Motor neuron (in vitro differentiated cells): ENCODE measurements around the gene PRKAR2A. TPM values are rescaled to one million over a fixed set of nuclear protein-coding genes. Genes with fewer than 3 reads are reported as not detected.
"Not testable (repeated sequence)": the region's sequence is repeated elsewhere in the genome, so short reads cannot be mapped to it uniquely, and the experiment has no call there.

Experiments
- ATAC-seq, 8 experiments: fragments of 200-7000 bp; cut with Tn5 transposase; replicated peaks in 6 of 8; 2 replicates each; pipeline ENCODE4 v1.8.0; 2021; ENCODE audit warnings: mild to moderate bottlenecking in 8 of 8, moderate library complexity in 8 of 8
- H3K27ac ChIP-seq, 2 donors: fragments of 250-450 bp; sonication (Bioruptor Pico); 2 replicates each; pipeline ENCODE4 v1.9.0; 2021; ENCODE audit warnings: antibody characterized with exemption in 2 of 2, mild to moderate bottlenecking in 2 of 2, moderate library complexity in 1 of 2
- H3K4me1 ChIP-seq, 2 donors: fragments of 250-450 bp; sonication (Bioruptor Pico); replicated peaks in 1 of 2; 2 replicates each; pipeline ENCODE4 v1.6.1; 2021; ENCODE audit warnings: antibody characterized with exemption in 2 of 2, mild to moderate bottlenecking in 2 of 2, moderate library complexity in 1 of 2
- H3K4me3 ChIP-seq, 5 donors: fragments of 250-450 bp; sonication (Bioruptor Pico); 2 replicates each; pipeline ENCODE4 v1.9.0; 2021; ENCODE audit warnings: antibody characterized with exemption in 5 of 5, mild to moderate bottlenecking in 5 of 5, moderate library complexity in 4 of 5
- WGBS, 10 experiments: fragments of 450-650 bp; shearing (Covaris generic); methylation state at CpG; one replicate each; pipeline ENCODE4 v1.0.0; 2022; 5-methylcytosine and 5-hydroxymethylcytosine counted together
- in situ Hi-C, 9 experiments: fragments of 400-800 bp; cut with MboI; loops; one replicate each; pipeline ENCODE4 v1.15.0; 2021; ENCODE audit warnings: low sequenced_read_pairs in 9 of 9, low pct_unique_long_range_greater_than_20kb in 2 of 9; ENCODE audit not compliant: unreplicated experiment in 9 of 9
- total RNA-seq, 8 experiments: library from RNA; unstranded; fragments of 300-600 nt; gene quantifications; 2 replicates each; pipeline versions ENCODE4 v1.2.3 to v1.2.4, GENCODE V29; 2022

PRKAR2A gene
- total RNA-seq, 8 experiments from 2014 or later: 20.2 to 51.9 (median 41.5) TPM

DNA sequence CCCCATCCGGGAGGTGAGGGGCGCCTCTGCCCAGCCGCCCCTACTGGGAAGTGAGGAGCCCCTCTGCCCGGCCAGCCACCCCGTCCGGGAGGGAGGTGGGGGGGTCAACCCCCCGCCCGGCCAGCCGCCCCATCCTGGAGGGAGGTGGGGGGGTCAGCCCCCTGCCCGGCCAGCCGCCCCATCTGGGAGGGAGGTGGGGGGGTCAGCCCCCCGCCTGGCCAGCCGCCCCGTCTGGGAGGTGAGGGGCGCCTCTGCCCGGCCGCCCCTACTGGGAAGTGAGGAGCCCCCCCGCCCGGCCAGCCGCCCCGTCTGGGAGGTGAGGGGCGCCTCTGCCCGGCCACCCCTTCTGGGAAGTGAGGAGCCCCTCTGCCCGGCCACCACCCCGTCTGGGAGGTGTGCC, 113.1 kb downstream of the PRKAR2A start:
- in situ Hi-C loops: not testable (repeated sequence)

DNA sequence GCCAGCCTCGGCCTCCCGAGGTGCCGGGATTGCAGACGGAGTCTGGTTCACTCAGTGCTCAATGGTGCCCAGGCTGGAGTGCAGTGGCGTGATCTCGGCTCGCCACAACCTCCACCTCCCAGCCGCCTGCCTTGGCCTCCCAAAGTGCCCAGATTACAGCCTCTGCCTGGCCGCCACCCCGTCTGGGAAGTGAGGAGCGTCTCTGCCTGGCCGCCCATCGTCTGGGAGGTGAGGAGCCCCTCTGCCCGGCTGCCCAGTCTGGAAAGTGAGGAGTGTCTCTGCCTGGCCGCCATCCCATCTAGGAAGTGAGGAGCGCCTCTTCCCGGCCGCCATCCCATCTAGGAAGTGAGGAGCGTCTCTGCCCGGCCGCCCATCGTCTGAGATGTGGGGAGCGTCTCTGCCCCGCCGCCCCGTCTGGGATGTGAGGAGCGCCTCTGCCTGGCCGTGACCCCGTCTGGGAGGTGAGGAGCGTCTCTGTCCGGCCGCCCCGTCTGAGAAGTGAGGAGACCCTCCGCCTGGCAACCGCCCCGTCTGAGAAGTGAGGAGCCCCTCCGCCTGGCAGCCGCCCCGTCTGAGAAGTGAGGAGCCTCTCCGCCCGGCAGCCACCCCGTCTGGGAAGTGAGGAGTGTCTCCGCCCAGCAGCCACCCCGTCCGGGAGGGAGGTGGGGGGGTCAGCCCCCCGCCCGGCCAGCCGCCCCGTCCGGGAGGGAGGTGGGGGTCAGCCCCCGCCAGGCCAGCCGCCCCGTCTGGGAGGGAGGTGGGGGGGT, 113.7 kb downstream of the PRKAR2A start:
- peaks cover 6 to 12% of the 10 kb centered on the region in 2 donors for H3K4me1 ChIP-seq
- in situ Hi-C loops: not testable (repeated sequence)
- no CpG with 5 or more reads among the region's 53 CpGs for WGBS, 10 experiments

More for the DNA sequence above, 113.1 kb downstream of the PRKAR2A start:
- H3K4me3 ChIP-seq, H3K27ac ChIP-seq, ATAC-seq: not testable (repeated sequence)
- peaks cover 8 to 17% of the 10 kb centered on the region in 2 donors for H3K4me1 ChIP-seq
- WGBS, 10 experiments: no CpG with 5 or more reads among the region's 25 CpGs

GRCh38 chr3:48727511-48727910, 120.2 kb downstream of the PRKAR2A start:
- no peak for ATAC-seq
- WGBS, 10 experiments: 43 to 97% (median 76%) methylated on average over 1 to 6 of the region's 8 CpGs; no CpG with 5 or more reads in 4 of the 10 experiments

More for the DNA sequence above, 113.7 kb downstream of the PRKAR2A start:
- H3K4me3 ChIP-seq, H3K27ac ChIP-seq, ATAC-seq: not testable (repeated sequence)

GRCh38 chr3:48725185-48725855, 122.4 kb downstream of the PRKAR2A start:
- 62 to 100% (median 84%) methylated on average over 2 to 7 of the region's 8 CpGs; no CpG with 5 or more reads in 1 of the 10 experiments for WGBS, 10 experiments
- H3K4me3 ChIP-seq, H3K27ac ChIP-seq, H3K4me1 ChIP-seq, in situ Hi-C loops, ATAC-seq: not testable (repeated sequence)

More at GRCh38 chr3:48727511-48727910, 120.2 kb downstream of the PRKAR2A start:
- Histone ChIP-seq H3K4me3 (no peak overlapping the region), H3K27ac (no peak overlapping the region), H3K4me1 (no peaks in the 10 kb centered on the region)
- in situ Hi-C loops: no loop called here

DNA sequence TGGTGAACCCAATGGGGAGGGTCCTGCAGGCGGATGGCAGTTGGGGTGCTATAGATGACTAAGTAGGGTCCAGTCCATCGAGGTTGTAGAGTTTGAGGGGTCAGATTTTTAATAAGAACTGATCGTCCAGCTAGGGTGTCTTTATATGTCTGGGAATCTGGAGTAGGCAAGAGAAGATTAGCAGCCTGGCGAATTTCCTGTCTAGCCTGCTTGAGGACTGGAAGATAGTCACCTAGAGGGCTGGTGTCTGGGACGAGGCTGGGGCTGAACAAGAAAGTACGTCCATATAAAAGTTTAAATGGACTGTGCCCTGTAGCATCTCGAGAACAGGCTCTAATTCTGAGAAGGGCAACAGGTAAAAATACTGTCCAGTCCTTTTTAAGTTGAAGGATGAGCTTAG, 123.9 kb downstream of the PRKAR2A start:
- Histone ChIP-seq H3K27ac (no peak overlapping the region), H3K4me1 (no peaks in the 10 kb centered on the region), H3K4me3 (no peak overlapping the region)
- 47 to 94% (median 60%) methylated on average over 1 to 5 of the region's 7 CpGs for WGBS, 10 experiments
- no peak for ATAC-seq
- in situ Hi-C loops: no loop called here

DNA sequence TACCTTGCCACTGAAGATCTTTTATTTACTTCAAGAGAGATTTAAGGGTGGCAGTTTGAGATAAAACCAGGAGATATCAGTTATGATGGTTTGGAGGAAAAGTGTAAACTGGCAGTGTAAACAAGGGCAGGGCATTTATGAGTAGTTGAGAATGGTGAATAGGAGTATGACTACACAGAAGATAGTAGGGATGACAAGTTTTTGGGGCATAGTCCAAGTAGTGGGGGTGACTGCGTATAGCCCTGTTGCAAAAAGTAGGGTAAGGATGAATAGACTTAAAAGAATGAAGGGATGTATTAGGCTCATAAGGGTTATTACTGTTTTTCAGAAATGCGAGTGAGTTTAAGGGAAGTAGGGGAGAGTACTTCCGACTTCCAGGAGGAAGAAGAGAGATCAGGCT, 124.4 kb downstream of the PRKAR2A start:
- H3K4me3 ChIP-seq, in situ Hi-C loops, H3K4me1 ChIP-seq, ATAC-seq, H3K27ac ChIP-seq: not testable (repeated sequence)
- WGBS, 10 experiments: 68 to 95% (median 87%) methylated on average over 1 to 3 of the region's 3 CpGs; no CpG with 5 or more reads in 3 of the 10 experiments

- in situ Hi-C loops: no loop called here
- H3K4me1 ChIP-seq: peaks cover 10 to 15% of the 10 kb centered on the region in 2 donors
- WGBS, 10 experiments: 0 to 83% (median 5%) methylated on average over 1 to 9 of the region's 38 CpGs; no CpG with 5 or more reads in 3 of the 10 experiments
- H3K4me3 ChIP-seq: peak within 1 kb of the TSS; percentile 77 to 93 (median 80)
- peak; percentile 97 to 100 (median 99) for ATAC-seq
- peak within 1 kb of the TSS; percentile 92 to 94 for H3K27ac ChIP-seq
These were observed 130.5 kb downstream of the PRKAR2A start, which contains the start of gene IP6K2 for GRCh38 chr3:48716982-48717746. Gene IP6K2 (minus strand): TSS chr3:48717221. CDS start chr3:48695291, 21,930 bp downstream.

DNA sequence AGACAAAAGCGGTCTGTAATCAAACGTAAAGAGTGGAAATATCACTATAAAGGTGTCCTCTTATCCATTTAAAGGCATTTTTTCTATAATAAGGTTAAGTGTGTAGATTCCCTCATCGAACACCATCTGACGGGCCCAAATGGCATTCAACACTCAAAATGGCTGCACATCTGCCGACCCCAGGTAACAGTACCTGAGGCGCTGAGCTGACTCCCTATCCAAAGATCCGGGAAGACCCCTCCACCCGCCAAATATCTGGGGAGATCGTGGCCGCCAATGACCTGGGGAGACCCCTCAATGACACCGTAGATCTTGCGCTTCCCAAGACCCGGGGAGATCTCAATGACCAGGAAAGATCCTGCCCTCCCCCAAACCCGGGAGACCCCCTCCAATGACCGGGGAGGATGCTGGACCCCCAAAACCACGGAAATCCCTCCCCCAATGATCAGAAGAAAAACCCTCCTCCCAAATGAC, 131.1 kb downstream of the PRKAR2A start:
- Histone ChIP-seq H3K4me3 (peak overlapping the region; percentile 77 to 93 (median 80)), H3K4me1 (peaks cover 10 to 15% of the 10 kb centered on the region in 2 donors), H3K27ac (peak overlapping the region; percentile 92 to 94)
- in situ Hi-C loops: no loop called here
- peak in 5 of 8 experiments; percentile 1 to 9 (median 2) for ATAC-seq
- WGBS, 10 experiments: 0% methylated on average over 1 to 11 of the region's 16 CpGs; no CpG with 5 or more reads in 3 of the 10 experiments

DNA sequence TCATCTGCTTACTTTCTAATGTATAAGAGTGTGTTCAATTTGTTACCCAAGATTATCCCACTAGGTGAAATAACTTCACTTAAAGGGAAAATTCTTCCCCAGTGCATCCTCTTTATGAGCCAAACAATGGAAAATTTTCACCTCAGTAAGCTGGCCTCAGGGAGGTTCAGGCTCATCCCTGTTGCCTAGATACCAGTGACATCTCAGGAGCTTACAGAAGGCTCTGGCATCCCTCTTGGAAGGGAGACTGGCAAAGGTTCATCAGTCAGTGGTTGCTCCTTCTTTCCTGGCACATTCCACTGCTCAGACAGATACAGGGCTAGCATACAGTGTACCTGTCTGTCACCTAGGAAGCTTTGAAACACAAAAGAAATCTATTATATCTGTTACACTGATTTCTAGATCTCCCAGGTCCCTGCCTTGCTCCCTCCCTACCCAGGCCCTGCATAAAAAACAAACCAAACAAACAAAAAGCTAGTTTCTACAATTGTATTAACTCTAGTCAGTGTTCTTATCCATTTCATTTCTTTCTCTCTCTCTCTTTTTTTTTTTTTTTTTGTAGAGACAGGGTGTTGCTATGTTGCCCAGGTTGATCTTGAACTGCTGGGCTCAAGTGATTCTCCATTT, 132.4 kb downstream of the PRKAR2A start:
- Histone ChIP-seq H3K4me1 (peaks cover 10 to 15% of the 10 kb centered on the region in 2 donors), H3K27ac (no peak overlapping the region), H3K4me3 (peak overlapping the region; percentile 77 to 93 (median 80))
- peak in 3 of 8 experiments; percentile 3 to 26 (median 4) for ATAC-seq
- in situ Hi-C loops: no loop called here

GRCh38 chr3:48711727-48712126, 135.9 kb downstream of the PRKAR2A start:
- no peak for ATAC-seq
- 50 to 100% (median 100%) methylated on average over 1 to 2 of the region's 2 CpGs; no CpG with 5 or more reads in 1 of the 10 experiments for WGBS, 10 experiments
- no peak overlapping the region for H3K27ac ChIP-seq
- in situ Hi-C loops: no loop called here
- H3K4me1 ChIP-seq: peaks cover 10 to 11% of the 10 kb centered on the region in 2 donors
- no peak overlapping the region for H3K4me3 ChIP-seq

DNA sequence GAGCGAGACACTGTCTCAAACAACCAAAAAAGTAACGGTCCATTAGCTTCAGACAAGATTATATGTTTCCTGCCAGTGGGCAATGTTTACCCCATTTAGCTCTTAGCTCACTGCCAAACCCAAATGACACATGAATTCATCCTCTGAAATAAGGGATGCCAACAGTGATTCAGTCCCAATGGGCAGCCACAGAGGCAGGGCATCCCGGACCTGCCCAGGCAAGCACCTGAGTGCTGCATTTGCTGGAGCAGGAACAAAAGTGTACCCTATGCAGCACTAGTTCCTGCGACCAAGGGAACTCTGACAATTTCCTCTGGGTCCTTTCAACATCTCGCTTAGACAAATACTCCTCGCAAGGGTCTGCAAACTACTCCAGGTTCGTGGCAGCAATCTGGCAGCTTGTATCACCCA, 138.6 kb downstream of the PRKAR2A start:
- in situ Hi-C loops: no loop called here
- H3K27ac ChIP-seq: no peak overlapping the region
- H3K4me1 ChIP-seq: no peaks in the 10 kb centered on the region
- H3K4me3 ChIP-seq: no peak overlapping the region
- WGBS, 10 experiments: 57 to 100% (median 95%) methylated on average over 1 to 5 of the region's 7 CpGs; no CpG with 5 or more reads in 5 of the 10 experiments
- peak in 1 of 8 experiments; percentile 20 for ATAC-seq

DNA sequence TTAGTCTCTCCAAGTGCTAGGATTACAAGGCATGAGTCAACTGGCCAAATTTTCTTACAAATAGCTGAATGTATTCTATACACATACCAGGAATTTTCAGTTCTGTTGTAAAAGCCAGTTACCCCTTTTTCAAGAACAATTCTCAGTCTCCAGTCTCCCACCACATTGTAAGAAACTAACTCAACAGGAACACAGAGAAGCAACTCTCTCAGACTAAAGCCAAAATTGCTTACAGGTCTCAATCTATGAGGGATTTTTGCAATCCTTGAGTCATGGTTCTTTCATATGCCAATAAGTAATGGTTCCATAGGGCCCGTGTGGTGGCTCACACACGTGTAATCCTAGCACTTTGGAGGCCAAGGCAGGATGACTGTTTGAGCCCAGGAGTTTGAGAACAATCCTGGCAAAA, 139.2 kb downstream of the PRKAR2A start:
- ATAC-seq: peak in 2 of 8 experiments; percentile 25 to 71
- in situ Hi-C loops: no loop called here
- 60% methylated on average over 1 of the region's 2 CpGs; no CpG with 5 or more reads in 9 of the 10 experiments for WGBS, 10 experiments
- H3K4me3 ChIP-seq: no peak overlapping the region
- H3K27ac ChIP-seq: no peak overlapping the region
- no peaks in the 10 kb centered on the region for H3K4me1 ChIP-seq
